GM10248 (cell line): ENCODE data around the gene PYGO2.
"Not testable (repeated sequence)": the region's sequence is repeated elsewhere in the genome, so short reads cannot be mapped to it uniquely, and the experiment has no call there.

Experiments used
- CTCF ChIA-PET: fragments of 300-600 bp; sonication (Branson Sonifier 250); formaldehyde crosslinking; extraction: SDS; loops from one replicate; lab custom pipeline; 2021; ENCODE audit warnings: antibody characterized with exemption; lab: Yijun Ruan, JAX
- POLR2A ChIA-PET: fragments of 350-650 bp; sonication (Branson Sonifier 250); formaldehyde crosslinking; extraction: SDS; loops from one replicate; lab custom pipeline; 2020; ENCODE audit warnings: antibody characterized with exemption; lab: Yijun Ruan, JAX
- DNase-seq: peaks from one replicate; pipeline ENCODE4 v3.0.0; 2012; ENCODE audit errors: extremely low spot score
- TF ChIP-seq, protein P1 (sequence below): IDR thresholded peaks from 2 replicates; pipeline ENCODE4 v1.5.1; 2012; ENCODE audit warnings: mild to moderate bottlenecking, low read depth; ENCODE audit errors: extremely low read depth, missing control alignments, control extremely low read depth

PYGO2 gene

DNA sequence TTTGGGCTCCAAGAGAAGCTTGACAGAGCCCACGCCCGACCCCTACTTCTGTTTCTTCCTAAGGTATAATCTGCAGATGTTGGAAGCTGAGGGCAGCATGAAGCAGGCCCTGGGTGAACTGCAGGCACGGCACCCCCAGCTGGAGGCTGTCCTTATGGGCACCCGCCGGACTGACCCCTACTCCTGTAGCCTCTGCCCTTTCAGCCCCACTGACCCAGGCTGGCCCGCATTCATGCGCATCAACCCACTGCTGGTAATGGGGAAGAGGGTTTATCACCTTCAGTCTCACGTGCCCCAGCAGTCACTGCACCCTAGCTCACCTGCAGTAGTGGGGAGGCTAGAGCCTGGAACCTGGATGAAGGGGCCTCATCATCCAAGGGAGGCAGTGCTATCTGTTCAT, 28.7 kb upstream of the PYGO2 start:
- ChIA-PET CTCF (interaction anchor here (0.9 to 5.5 kb wide), 3 partner anchors 9 to 20 kb away, joined by 4 to 48 read pairs (median 4); partner anchors contain the start of gene SHC1), POLR2A (no interaction called here)
- DNase-seq = no peak
- TF ChIP-seq, protein P1, sequence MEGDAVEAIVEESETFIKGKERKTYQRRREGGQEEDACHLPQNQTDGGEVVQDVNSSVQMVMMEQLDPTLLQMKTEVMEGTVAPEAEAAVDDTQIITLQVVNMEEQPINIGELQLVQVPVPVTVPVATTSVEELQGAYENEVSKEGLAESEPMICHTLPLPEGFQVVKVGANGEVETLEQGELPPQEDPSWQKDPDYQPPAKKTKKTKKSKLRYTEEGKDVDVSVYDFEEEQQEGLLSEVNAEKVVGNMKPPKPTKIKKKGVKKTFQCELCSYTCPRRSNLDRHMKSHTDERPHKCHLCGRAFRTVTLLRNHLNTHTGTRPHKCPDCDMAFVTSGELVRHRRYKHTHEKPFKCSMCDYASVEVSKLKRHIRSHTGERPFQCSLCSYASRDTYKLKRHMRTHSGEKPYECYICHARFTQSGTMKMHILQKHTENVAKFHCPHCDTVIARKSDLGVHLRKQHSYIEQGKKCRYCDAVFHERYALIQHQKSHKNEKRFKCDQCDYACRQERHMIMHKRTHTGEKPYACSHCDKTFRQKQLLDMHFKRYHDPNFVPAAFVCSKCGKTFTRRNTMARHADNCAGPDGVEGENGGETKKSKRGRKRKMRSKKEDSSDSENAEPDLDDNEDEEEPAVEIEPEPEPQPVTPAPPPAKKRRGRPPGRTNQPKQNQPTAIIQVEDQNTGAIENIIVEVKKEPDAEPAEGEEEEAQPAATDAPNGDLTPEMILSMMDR = no peak

DNA sequence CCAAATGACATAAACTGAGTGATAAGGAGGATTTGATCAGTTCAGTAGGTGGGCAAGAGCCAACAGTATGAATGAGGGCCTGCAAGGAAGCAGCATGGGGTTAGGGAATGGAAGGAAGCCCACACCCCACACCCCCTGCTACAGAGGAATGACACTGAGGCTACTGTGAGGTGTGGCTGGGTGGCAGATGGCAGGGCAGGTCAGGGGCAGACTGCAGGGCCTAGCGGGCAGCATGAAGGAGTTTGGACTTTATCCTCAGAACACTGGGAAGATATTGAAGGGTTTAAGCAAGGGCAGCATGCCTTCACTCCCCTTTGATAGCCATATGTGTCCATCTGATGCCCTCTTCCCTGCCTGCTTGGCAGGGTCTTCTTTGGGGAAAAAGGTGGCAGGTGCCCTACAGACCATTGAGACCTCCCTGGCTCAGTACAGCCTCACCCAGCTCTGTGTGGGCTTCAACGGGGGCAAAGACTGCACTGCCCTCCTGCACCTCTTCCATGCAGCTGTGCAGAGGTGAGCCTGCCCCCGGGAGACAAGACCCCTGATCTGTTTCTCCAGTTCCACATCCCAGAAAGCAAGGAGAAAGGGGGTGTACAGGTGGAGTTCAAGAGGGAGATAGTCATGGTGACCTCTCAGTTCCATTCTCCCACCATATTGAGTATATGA, 27.7 kb upstream of the PYGO2 start:
- ChIA-PET POLR2A (no interaction called here), CTCF (interaction anchor here (1.6 to 5.5 kb wide), 4 partner anchors 10 to 72 kb away, joined by 4 to 48 read pairs (median 8); partner anchors contain the start of gene SHC1)
- no peak for DNase-seq
- TF ChIP-seq, protein P1 = no peak

DNA sequence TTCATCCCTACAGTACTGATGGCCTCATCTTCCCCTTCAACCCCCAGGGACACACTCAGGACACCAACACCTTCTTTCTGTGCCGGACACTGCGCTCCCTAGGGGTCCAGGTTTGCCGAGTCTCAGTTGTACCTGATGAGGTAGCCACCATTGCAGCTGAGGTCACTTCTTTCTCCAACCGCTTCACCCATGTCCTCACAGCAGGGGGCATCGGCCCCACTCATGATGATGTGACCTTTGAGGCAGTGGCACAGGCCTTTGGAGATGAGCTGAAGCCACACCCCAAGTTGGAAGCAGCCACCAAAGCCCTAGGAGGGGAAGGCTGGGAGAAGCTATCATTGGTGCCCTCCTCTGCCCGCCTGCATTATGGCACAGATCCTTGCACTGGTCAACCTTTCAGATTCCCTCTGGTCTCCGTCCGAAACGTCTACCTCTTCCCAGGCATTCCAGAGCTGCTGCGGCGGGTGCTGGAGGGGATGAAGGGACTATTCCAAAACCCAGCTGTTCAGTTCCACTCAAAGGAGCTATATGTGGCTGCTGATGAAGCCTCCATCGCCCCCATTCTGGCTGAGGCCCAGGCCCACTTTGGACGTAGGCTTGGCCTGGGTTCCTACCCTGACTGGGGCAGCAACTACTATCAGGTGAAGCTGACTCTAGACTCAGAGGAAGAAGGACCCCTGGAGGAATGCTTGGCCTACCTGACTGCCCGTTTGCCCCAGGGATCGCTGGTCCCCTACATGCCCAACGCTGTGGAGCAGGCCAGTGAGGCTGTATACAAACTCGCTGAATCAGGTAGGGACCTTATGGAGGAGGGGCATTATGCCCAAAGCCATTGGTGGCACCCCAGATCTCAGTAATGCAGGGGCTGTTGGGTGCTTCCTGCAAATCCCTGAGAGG, 26.7 kb upstream of the PYGO2 start:
- TF ChIP-seq, protein P1 = peak; percentile 4
- DNase-seq = no peak
- ChIA-PET POLR2A (interaction anchor here (0.6 to 1.3 kb wide), 2 partner anchors 11 to 33 kb away, joined by 3 read pairs; no protein-coding TSS in a partner anchor), CTCF (interaction anchor here (0.8 to 5.5 kb wide), 11 partner anchors 8 to 103 kb away, joined by 3 to 48 read pairs (median 4); partner anchors contain the start of genes CKS1B and ZBTB7B)

DNA sequence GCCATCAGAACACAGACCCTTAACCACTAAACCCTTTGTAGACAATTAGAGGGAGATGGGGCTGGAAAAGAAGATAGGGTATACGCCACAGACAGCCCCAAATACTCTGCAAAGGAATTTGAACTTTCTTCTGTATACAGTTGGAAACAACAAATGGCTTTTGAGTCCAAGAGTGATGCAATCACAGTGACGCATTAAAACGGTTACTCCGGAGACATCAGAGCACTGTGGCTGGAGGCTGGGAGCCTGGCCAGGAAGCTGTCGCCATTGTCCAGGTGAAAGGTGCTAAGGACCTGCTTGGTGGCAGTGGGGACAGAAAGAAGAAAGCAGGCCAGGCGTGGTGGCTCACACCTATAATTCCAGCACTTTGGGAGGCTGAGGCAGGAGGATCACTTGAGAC, 25.7 kb upstream of the PYGO2 start:
- ChIA-PET POLR2A (interaction anchor here (0.6 to 1.3 kb wide), 2 partner anchors 12 to 34 kb away, joined by 3 read pairs; no protein-coding TSS in a partner anchor), CTCF (interaction anchor here (1.3 to 5.5 kb wide), 5 partner anchors 8 to 43 kb away, joined by 3 to 48 read pairs (median 7); no protein-coding TSS in a partner anchor)
- no peak for DNase-seq
- TF ChIP-seq, protein P1 = no peak

DNA sequence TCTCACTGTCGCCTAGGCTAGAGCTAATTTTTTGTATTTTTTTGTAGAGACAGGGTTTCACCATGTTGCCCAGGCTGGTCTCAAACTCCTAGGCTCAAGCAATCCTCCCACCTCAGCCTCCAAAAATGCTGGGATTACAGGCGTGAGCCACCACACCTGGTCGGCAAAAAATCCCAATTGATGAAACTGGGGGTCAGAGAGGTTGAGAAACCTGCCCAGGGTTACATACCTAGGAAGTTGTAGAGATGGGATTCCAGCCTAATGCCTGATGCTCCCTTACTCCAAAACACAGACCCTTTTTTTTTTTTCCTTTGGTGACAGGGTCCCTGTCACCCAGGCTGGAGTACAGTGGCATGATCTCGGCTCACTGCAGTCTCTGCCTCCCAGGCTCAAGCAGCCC, 25.2 kb upstream of the PYGO2 start:
- not testable (repeated sequence) for DNase-seq
- CTCF ChIA-PET = interaction anchor here (1.4 to 5.5 kb wide), 3 partner anchors 10 to 43 kb away, joined by 4 to 48 read pairs (median 9); no protein-coding TSS in a partner anchor

DNA sequence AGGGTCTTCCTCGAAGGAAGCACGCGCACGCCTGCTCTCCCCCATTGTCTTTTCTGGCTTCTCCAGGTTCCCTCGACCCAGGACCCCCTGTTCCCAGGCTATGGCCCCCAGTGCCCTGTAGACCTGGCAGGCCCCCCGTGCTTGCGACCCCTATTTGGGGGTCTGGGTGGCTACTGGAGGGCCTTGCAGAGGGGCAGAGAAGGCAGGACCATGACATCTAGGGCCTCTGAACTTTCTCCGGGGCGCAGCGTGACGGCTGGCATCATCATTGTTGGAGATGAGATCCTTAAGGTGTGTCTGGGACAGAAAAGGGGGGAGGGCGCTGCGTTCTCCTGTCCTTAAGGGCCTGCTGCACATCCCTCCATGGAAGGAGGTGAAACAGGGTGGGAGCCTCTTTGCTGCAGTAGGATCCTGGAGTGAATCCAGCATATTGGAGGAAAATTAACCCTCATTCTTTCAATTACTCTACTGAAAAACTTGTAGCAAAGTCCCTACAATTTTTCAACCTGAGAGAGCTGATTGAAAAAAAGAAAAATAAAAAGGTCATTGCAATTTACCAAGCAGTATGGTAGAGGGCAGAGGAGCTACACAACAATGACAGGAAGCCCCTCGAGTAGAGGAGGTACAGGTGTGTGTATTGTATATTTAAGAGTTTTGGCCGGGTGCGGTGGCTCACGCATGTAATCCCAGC, 22.3 kb upstream of the PYGO2 start:
- no peak for DNase-seq
- CTCF ChIA-PET = interaction anchor here (1.0 to 6.4 kb wide), 6 partner anchors 9 to 101 kb away, joined by 4 to 43 read pairs (median 8); partner anchors contain the start of genes LENEP and PBXIP1
- POLR2A ChIA-PET = interaction anchor here (1.9 to 2.5 kb wide), 2 partner anchors 9 to 10 kb away, joined by 8 to 9 read pairs; partner anchors contain the start of genes CKS1B and LENEP
- TF ChIP-seq, protein P1 = no peak

More for the DNA sequence above, 25.2 kb upstream of the PYGO2 start:
- POLR2A ChIA-PET = interaction anchor here (0.5 kb wide), 1 partner anchor 9 kb away, joined by 3 read pairs; no protein-coding TSS in a partner anchor
